H9 (cell line): ENCODE results near the gene ICE1. TPM values are rescaled to one million over a fixed set of nuclear protein-coding genes. Genes with fewer than 3 reads are reported as not detected.

Source experiments
- DNase-seq: peaks from one replicate; pipeline ENCODE4 v3.0.0-alpha.2; 2017
- H2AFZ ChIP-seq: one replicate; pipeline ENCODE4 v1.6.1; 2013; ENCODE audit warnings: mild to moderate bottlenecking, low read length, control low read depth, moderate library complexity
- H2AK5ac ChIP-seq: 2 replicates; pipeline ENCODE4 v1.6.1; 2013; ENCODE audit warnings: low read length, control low read depth, mixed read lengths; ENCODE audit not compliant: insufficient read length
- H2BK120ac ChIP-seq: one replicate; pipeline ENCODE4 v1.6.1; 2013; ENCODE audit warnings: low read depth, mild to moderate bottlenecking, low read length, control low read depth, inconsistent platforms; ENCODE audit not compliant: poor library complexity, severe bottlenecking
- H2BK12ac ChIP-seq: 2 replicates; pipeline ENCODE4 v1.6.1; 2013; ENCODE audit warnings: low read length, control low read depth, mixed read lengths, low read depth; ENCODE audit not compliant: insufficient read length
- H2BK15ac ChIP-seq: 2 replicates; pipeline ENCODE4 v1.6.1; 2013; ENCODE audit warnings: low read depth, low read length, control low read depth
- H2BK20ac ChIP-seq: one replicate; pipeline ENCODE4 v1.6.1; 2013; ENCODE audit warnings: low read depth, mild to moderate bottlenecking, low read length, control low read depth, inconsistent platforms; ENCODE audit not compliant: poor library complexity, severe bottlenecking
- H2BK5ac ChIP-seq: 2 replicates; pipeline ENCODE4 v1.6.1; 2013; ENCODE audit warnings: low read length, control low read depth, mixed read lengths; ENCODE audit not compliant: insufficient read length
- H3K14ac ChIP-seq: 2 replicates; pipeline ENCODE4 v1.6.1; 2013; ENCODE audit warnings: low read length, control low read depth; ENCODE audit not compliant: insufficient read depth
- H3K18ac ChIP-seq: 2 replicates; pipeline ENCODE4 v1.6.1; 2013; ENCODE audit warnings: low read depth, mild to moderate bottlenecking, mixed read lengths, low read length, control low read depth; ENCODE audit not compliant: insufficient read length
- H3K23ac ChIP-seq: 2 replicates; pipeline ENCODE4 v1.6.1; 2013; ENCODE audit warnings: low read length, control low read depth, mixed read lengths, low read depth; ENCODE audit not compliant: insufficient read length
- H3K23me2 ChIP-seq: 2 replicates; pipeline ENCODE4 v1.6.1; 2013; ENCODE audit warnings: low read depth, mild to moderate bottlenecking, mixed read lengths, low read length, control low read depth; ENCODE audit not compliant: insufficient read length, poor library complexity, severe bottlenecking
- H3K27ac ChIP-seq: 2 replicates; pipeline ENCODE4 v1.5.1; 2013; ENCODE audit warnings: low read length, control low read depth, mixed read lengths, low read depth; ENCODE audit not compliant: insufficient read length
- H3K27me3 ChIP-seq: 2 replicates; pipeline ENCODE4 v1.6.1; 2013; ENCODE audit warnings: low read length, control low read depth, inconsistent platforms; ENCODE audit not compliant: insufficient read depth
- H3K4ac ChIP-seq: 2 replicates; pipeline ENCODE4 v1.6.1; 2013; ENCODE audit warnings: low read depth, mild to moderate bottlenecking, control low read depth, inconsistent platforms, low read length, moderate library complexity
- H3K4me1 ChIP-seq: 2 replicates; pipeline ENCODE4 v1.6.1; 2013; ENCODE audit warnings: low read length, control low read depth, inconsistent platforms; ENCODE audit not compliant: insufficient read depth
- H3K4me2 ChIP-seq: 2 replicates; pipeline ENCODE4 v1.6.1; 2013; ENCODE audit warnings: low read length, control low read depth, mixed read lengths; ENCODE audit not compliant: insufficient read length, insufficient read depth
- H3K56ac ChIP-seq: 2 replicates; pipeline ENCODE4 v1.6.1; 2013; ENCODE audit warnings: low read depth, mild to moderate bottlenecking, mixed read lengths, low read length, control low read depth; ENCODE audit not compliant: insufficient read length
- H3K79me1 ChIP-seq: 2 replicates; pipeline ENCODE4 v1.6.1; 2013; ENCODE audit warnings: low read depth, mild to moderate bottlenecking, moderate library complexity, low read length, control low read depth, inconsistent platforms; ENCODE audit not compliant: insufficient read depth, poor library complexity, severe bottlenecking
- H3K79me2 ChIP-seq: 2 replicates; pipeline ENCODE4 v1.6.1; 2013; ENCODE audit warnings: low read length, control low read depth, inconsistent platforms; ENCODE audit not compliant: insufficient read depth
- H3K9ac ChIP-seq: 2 replicates; pipeline ENCODE4 v1.6.1; 2013; ENCODE audit warnings: low read length, control low read depth, mixed read lengths; ENCODE audit not compliant: insufficient read length; ENCODE audit errors: extremely low read depth
- H3K9me3 ChIP-seq: one replicate; pipeline ENCODE4 v1.6.1; 2013; ENCODE audit warnings: low read depth, low read length, inconsistent platforms; ENCODE audit not compliant: control insufficient read depth
- H3T11ph ChIP-seq: one replicate; pipeline ENCODE4 v1.6.1; 2013; ENCODE audit warnings: mild to moderate bottlenecking, low read length, control low read depth, inconsistent platforms
- H4K20me1 ChIP-seq: one replicate; pipeline ENCODE4 v1.6.1; 2013; ENCODE audit not compliant: control insufficient read depth, insufficient read length, insufficient read depth
- H4K5ac ChIP-seq: 2 replicates; pipeline ENCODE4 v1.6.1; 2013; ENCODE audit warnings: low read depth, mild to moderate bottlenecking, mixed read lengths, low read length, control low read depth; ENCODE audit not compliant: insufficient read length
- H4K8ac ChIP-seq: replicated peaks from 2 replicates; pipeline ENCODE4 v1.6.1; 2013; ENCODE audit warnings: low read length, control low read depth, mixed read lengths, low read depth; ENCODE audit not compliant: insufficient read length
- H4K91ac ChIP-seq: 2 replicates; pipeline ENCODE4 v1.6.1; 2013; ENCODE audit warnings: low read depth, mild to moderate bottlenecking, moderate library complexity, mixed read lengths, low read length, control low read depth; ENCODE audit not compliant: insufficient read length
- H3K27ac Mint-ChIP-seq, 3 experiments: 2 replicates in 2 of 3; 3 replicates in 1 of 3; pipeline ENCODE4 v1.8.0; 2020 to 2021; ENCODE audit warnings: mixed read lengths in 3 of 3, mild to moderate bottlenecking in 1 of 3, moderate library complexity in 1 of 3
- H3K27me3 Mint-ChIP-seq: 2 replicates; pipeline ENCODE4 v1.8.0; 2021; ENCODE audit warnings: low read depth, mild to moderate bottlenecking, moderate library complexity, mixed read lengths
- H3K36me3 Mint-ChIP-seq, 3 experiments: 2 replicates in 2 of 3; 3 replicates in 1 of 3; pipeline ENCODE4 v1.8.0; 2020 to 2021; ENCODE audit warnings: low read depth in 3 of 3, mixed read lengths in 3 of 3; ENCODE audit not compliant: insufficient read depth in 1 of 3
- H3K4me1 Mint-ChIP-seq, 2 experiments: 2 replicates each; pipeline ENCODE4 v1.8.0; 2020; ENCODE audit warnings: mixed read lengths in 2 of 2
- H3K4me3 Mint-ChIP-seq, 2 experiments: 2 replicates in 1 of 2; 3 replicates in 1 of 2; pipeline ENCODE4 v1.8.0; 2020 to 2021; ENCODE audit warnings: mild to moderate bottlenecking in 2 of 2, mixed read lengths in 2 of 2, moderate library complexity in 1 of 2
- H3K9me3 Mint-ChIP-seq, 2 experiments: 2 replicates in 1 of 2; 3 replicates in 1 of 2; pipeline ENCODE4 v1.8.0; 2020; ENCODE audit warnings: mild to moderate bottlenecking in 2 of 2, mixed read lengths in 2 of 2, moderate library complexity in 1 of 2
- WGBS: extraction: QIAGEN DNeasy Blood & Tissue Kit; methylation state at CpG from one replicate; pipeline ENCODE4 v1.1.7; 2013; ENCODE audit warnings: missing lambda C conversion rate, low lambda C conversion rate, mixed read lengths; ENCODE audit not compliant: insufficient read length; ENCODE audit errors: extremely low coverage; 5-methylcytosine and 5-hydroxymethylcytosine counted together
- total RNA-seq: library from RNA; stranded (reverse); gene quantifications from 2 replicates; pipeline ENCODE4 v1.2.1, GENCODE V29; 2021
- TF ChIP-seq, protein P1 (sequence below): fragments of 200-600 bp; sonication (generic); conservative IDR thresholded peaks from 3 replicates; pipeline ENCODE4 v1.8.0; 2021; ENCODE audit warnings: antibody characterized with exemption, mild to moderate bottlenecking

ICE1 gene
- total RNA-seq, 1 experiment from 2014 or later: 45.1 TPM

DNA sequence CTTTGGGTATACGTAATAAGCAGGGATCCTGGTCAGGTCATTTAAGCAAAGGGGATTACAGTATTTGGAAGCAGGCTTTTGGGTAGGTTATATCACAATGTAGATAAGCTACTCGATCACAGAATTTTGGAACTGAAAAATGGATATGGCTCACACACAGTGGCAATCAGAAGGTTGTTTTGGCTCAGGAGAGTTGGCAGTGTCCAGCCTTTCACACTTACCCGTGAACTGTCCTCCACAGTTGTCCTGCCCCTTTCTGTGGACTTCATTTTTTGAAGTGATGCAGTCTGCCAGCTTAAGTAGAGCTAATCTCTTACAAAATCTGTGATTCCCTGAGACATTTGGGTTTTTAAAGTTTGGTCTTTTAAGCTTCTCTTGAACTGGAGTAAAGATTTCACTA is 30.7 kb downstream of the ICE1 start:
- H3K4me1 Mint-ChIP-seq: no peaks in the 10 kb centered on the region
- H3K27ac Mint-ChIP-seq: no peak overlapping the region; a peak in 1 of 7 replicates
- H3K9me3 ChIP-seq: no peaks in the 10 kb centered on the region
- H3K56ac ChIP-seq: no peak overlapping the region
- H4K8ac ChIP-seq: no peak overlapping the region
- no peaks in the 10 kb centered on the region for H3K79me1 ChIP-seq
- H2BK12ac ChIP-seq: no peak overlapping the region
- H2BK5ac ChIP-seq: no peak overlapping the region
- no CpG with 5 or more reads among the region's 3 CpGs for WGBS
- no peak overlapping the region for H3K4me2 ChIP-seq
- no peaks in the 10 kb centered on the region for H3K9me3 Mint-ChIP-seq
- H3K4me3 Mint-ChIP-seq: no peak overlapping the region
- no peak overlapping the region for H3K14ac ChIP-seq
- no peak overlapping the region for H2BK15ac ChIP-seq
- H3K9ac ChIP-seq: no peak overlapping the region
- no peaks in the 10 kb centered on the region for H3K23me2 ChIP-seq
- no peaks in the 10 kb centered on the region for H3K4me1 ChIP-seq
- no peak overlapping the region for H3K27ac ChIP-seq
- H3K18ac ChIP-seq: no peak overlapping the region
- TF ChIP-seq, protein P1, sequence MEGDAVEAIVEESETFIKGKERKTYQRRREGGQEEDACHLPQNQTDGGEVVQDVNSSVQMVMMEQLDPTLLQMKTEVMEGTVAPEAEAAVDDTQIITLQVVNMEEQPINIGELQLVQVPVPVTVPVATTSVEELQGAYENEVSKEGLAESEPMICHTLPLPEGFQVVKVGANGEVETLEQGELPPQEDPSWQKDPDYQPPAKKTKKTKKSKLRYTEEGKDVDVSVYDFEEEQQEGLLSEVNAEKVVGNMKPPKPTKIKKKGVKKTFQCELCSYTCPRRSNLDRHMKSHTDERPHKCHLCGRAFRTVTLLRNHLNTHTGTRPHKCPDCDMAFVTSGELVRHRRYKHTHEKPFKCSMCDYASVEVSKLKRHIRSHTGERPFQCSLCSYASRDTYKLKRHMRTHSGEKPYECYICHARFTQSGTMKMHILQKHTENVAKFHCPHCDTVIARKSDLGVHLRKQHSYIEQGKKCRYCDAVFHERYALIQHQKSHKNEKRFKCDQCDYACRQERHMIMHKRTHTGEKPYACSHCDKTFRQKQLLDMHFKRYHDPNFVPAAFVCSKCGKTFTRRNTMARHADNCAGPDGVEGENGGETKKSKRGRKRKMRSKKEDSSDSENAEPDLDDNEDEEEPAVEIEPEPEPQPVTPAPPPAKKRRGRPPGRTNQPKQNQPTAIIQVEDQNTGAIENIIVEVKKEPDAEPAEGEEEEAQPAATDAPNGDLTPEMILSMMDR: no peak
- no peak overlapping the region for H2BK20ac ChIP-seq
- no peaks in the 10 kb centered on the region for H3K79me2 ChIP-seq
- no peak overlapping the region for H3K4ac ChIP-seq
- no peak for DNase-seq
- no peak overlapping the region for H2BK120ac ChIP-seq
- H4K5ac ChIP-seq: no peak overlapping the region
- no peaks in the 10 kb centered on the region for H3K27me3 ChIP-seq
- no peak overlapping the region for H2AK5ac ChIP-seq
- H3T11ph ChIP-seq: no peak overlapping the region
- peaks cover 16 to 68% (median 67%) of the 10 kb centered on the region in 3 experiments for H3K36me3 Mint-ChIP-seq
- H3K27me3 Mint-ChIP-seq: no peaks in the 10 kb centered on the region
- H3K23ac ChIP-seq: no peak overlapping the region
- no peak overlapping the region for H2AFZ ChIP-seq
- H4K20me1 ChIP-seq: no peaks in the 10 kb centered on the region
- H4K91ac ChIP-seq: no peak overlapping the region
